Measurements from ENCODE around the gene CXCL16. TPM values are rescaled to one million over a fixed set of nuclear protein-coding genes. Genes with fewer than 3 reads are reported as not detected.

Gene CXCL16
- polyA plus RNA-seq (2013, experiment 1 of 2), result 1.4 TPM
- 1.4 TPM for polyA plus RNA-seq (2013, experiment 2 of 2)

GRCh38 chr17:4739122-4740024 is at the start of gene CXCL16, which contains the start of gene ZMYND15:
CXCL16 (minus strand) TSS chr17:4739928; CDS start chr17:4739339, 589 bp downstream.
ZMYND15 (plus strand) TSS chr17:4739833; CDS start chr17:4740549, 716 bp downstream.
- H4K91ac ChIP-seq (ENCODE audit: low read length), result no peak within 1 kb of the TSS
- no peak within 1 kb of the TSS for H3K4ac ChIP-seq (ENCODE audit: low read depth in 1 of 2, low read length in 2 of 2)
- H2BK12ac ChIP-seq (ENCODE audit: low read length in 2 of 2), result peak within 1 kb of the TSS in 1 of 2 experiments; percentile 47
- H3K27me3 ChIP-seq (ENCODE audit: control insufficient read depth in 1 of 2, insufficient read depth in 1 of 2, low read length in 2 of 2), result peaks cover 52 to 54% of the 10 kb centered on the region in 2 experiments
- H4K8ac ChIP-seq (ENCODE audit: low read length), result no peak within 1 kb of the TSS
- H3K4me2 ChIP-seq (ENCODE audit: low read length, poor library complexity, severe bottlenecking), result peak within 1 kb of the TSS; percentile 91
- peaks cover 16% of the 10 kb centered on the region for H3K4me1 ChIP-seq (ENCODE audit: control insufficient read depth, insufficient read depth, low read depth, low read length)
- peak; percentile 70 for DNase-seq
- peak within 1 kb of the TSS; percentile 75 for H3K9ac ChIP-seq (ENCODE audit: low read length)
- no peaks in the 10 kb centered on the region for H3K9me3 ChIP-seq (ENCODE audit: control insufficient read depth, low read length)
- H3K23ac ChIP-seq (ENCODE audit: low read length in 2 of 2), result peak within 1 kb of the TSS in 1 of 2 experiments; percentile 94
- H3K4me3 ChIP-seq (ENCODE audit: insufficient read depth in 1 of 2, low read depth in 1 of 2, low read length in 2 of 2), result peak within 1 kb of the TSS; percentile 64 to 82
- no peak within 1 kb of the TSS for H3K27ac ChIP-seq (ENCODE audit: low read length, poor library complexity, severe bottlenecking)
- peak within 1 kb of the TSS in 1 of 2 experiments; percentile 30 for H3K18ac ChIP-seq (ENCODE audit: low read depth in 1 of 2, low read length in 2 of 2)
- no peak within 1 kb of the TSS for H2BK5ac ChIP-seq (ENCODE audit: low read depth, low read length, poor library complexity, severe bottlenecking)
- H2BK15ac ChIP-seq (ENCODE audit: low read depth, poor library complexity, severe bottlenecking), result no peak within 1 kb of the TSS
- H3K36me3 ChIP-seq (ENCODE audit: control insufficient read depth in 1 of 2, insufficient read depth in 2 of 2, low read depth in 1 of 2, low read length in 2 of 2), result no peaks in the 10 kb centered on the region
- H2AK5ac ChIP-seq (ENCODE audit: low read length, severe bottlenecking), result no peak within 1 kb of the TSS
- H2AFZ ChIP-seq (ENCODE audit: low read depth, low read length), result peak within 1 kb of the TSS; percentile 20
- no peak within 1 kb of the TSS for H2BK120ac ChIP-seq (ENCODE audit: low read depth, low read length)
- WGBS, result 1% methylated on average over 79 of the region's 100 CpGs
- H3K14ac ChIP-seq (ENCODE audit: low read length in 2 of 2), result peak within 1 kb of the TSS in 1 of 2 experiments; percentile 36
- no peaks in the 10 kb centered on the region for H3K79me1 ChIP-seq (replicated peaks; ENCODE audit: low read length, poor library complexity, severe bottlenecking)

GRCh38 chr17:4788807-4789700 is 49.3 kb upstream of the CXCL16 start, which contains the start of gene GLTPD2:
GLTPD2 (plus strand) TSS chr17:4788964; CDS start chr17:4789012, 48 bp downstream.
- peak within 1 kb of the TSS; percentile 100 for H3K4me2 ChIP-seq (ENCODE audit: low read length, poor library complexity, severe bottlenecking)

GRCh38 chr17:4788159-4788806 is 48.6 kb upstream of the CXCL16 start:
- H2AK5ac ChIP-seq (ENCODE audit: low read length, severe bottlenecking), result no peak overlapping the region
- peak overlapping the region in 1 of 2 experiments; percentile 86 for H3K4me3 ChIP-seq (ENCODE audit: insufficient read depth in 1 of 2, low read depth in 1 of 2, low read length in 2 of 2)
- H3K36me3 ChIP-seq (ENCODE audit: control insufficient read depth in 1 of 2, insufficient read depth in 2 of 2, low read depth in 1 of 2, low read length in 2 of 2), result no peaks in the 10 kb centered on the region
- no peaks in the 10 kb centered on the region for H3K9me3 ChIP-seq (ENCODE audit: control insufficient read depth, low read length)
- H3K9ac ChIP-seq (ENCODE audit: low read length), result peak overlapping the region; percentile 86
- no peak overlapping the region for H3K18ac ChIP-seq (ENCODE audit: low read depth in 1 of 2, low read length in 2 of 2)
- DNase-seq, result no peak
- H3K23ac ChIP-seq (ENCODE audit: low read length in 2 of 2), result no peak overlapping the region
- peak overlapping the region; percentile 100 for H3K4me2 ChIP-seq (ENCODE audit: low read length, poor library complexity, severe bottlenecking)
- H2BK12ac ChIP-seq (ENCODE audit: low read length in 2 of 2), result no peak overlapping the region
- H3K4ac ChIP-seq (ENCODE audit: low read depth in 1 of 2, low read length in 2 of 2), result no peak overlapping the region
- peaks cover 3 to 23% of the 10 kb centered on the region in 2 experiments for H3K27me3 ChIP-seq (ENCODE audit: control insufficient read depth in 1 of 2, insufficient read depth in 1 of 2, low read length in 2 of 2)
- no peak overlapping the region for H2BK15ac ChIP-seq (ENCODE audit: low read depth, poor library complexity, severe bottlenecking)
- 86% methylated on average over 11 of the region's 14 CpGs for WGBS
- H3K27ac ChIP-seq (ENCODE audit: low read length, poor library complexity, severe bottlenecking), result no peak overlapping the region
- no peak overlapping the region for H2BK120ac ChIP-seq (ENCODE audit: low read depth, low read length)
- H3K4me1 ChIP-seq (ENCODE audit: control insufficient read depth, insufficient read depth, low read depth, low read length), result peaks cover 15% of the 10 kb centered on the region
- H4K8ac ChIP-seq (ENCODE audit: low read length), result no peak overlapping the region
- no peak overlapping the region for H3K14ac ChIP-seq (ENCODE audit: low read length in 2 of 2)
- H4K91ac ChIP-seq (ENCODE audit: low read length), result no peak overlapping the region
- H2BK5ac ChIP-seq (ENCODE audit: low read depth, low read length, poor library complexity, severe bottlenecking), result no peak overlapping the region
- no peak overlapping the region for H2AFZ ChIP-seq (ENCODE audit: low read depth, low read length)
- peaks cover 7% of the 10 kb centered on the region for H3K79me1 ChIP-seq (replicated peaks; ENCODE audit: low read length, poor library complexity, severe bottlenecking)

More at GRCh38 chr17:4788807-4789700, 49.3 kb upstream of the CXCL16 start, which contains the start of gene GLTPD2:
- Histone ChIP-seq H3K9me3 (ENCODE audit: control insufficient read depth, low read length) (no peaks in the 10 kb centered on the region), H3K27me3 (ENCODE audit: control insufficient read depth in 1 of 2, insufficient read depth in 1 of 2, low read length in 2 of 2) (peaks cover 2 to 15% of the 10 kb centered on the region in 2 experiments), H3K4ac (ENCODE audit: low read depth in 1 of 2, low read length in 2 of 2) (peak within 1 kb of the TSS; percentile 59 to 61), H3K23ac (ENCODE audit: low read length in 2 of 2) (peak within 1 kb of the TSS in 1 of 2 experiments; percentile 98), H3K14ac (ENCODE audit: low read length in 2 of 2) (peak within 1 kb of the TSS in 1 of 2 experiments; percentile 71), H2BK5ac (ENCODE audit: low read depth, low read length, poor library complexity, severe bottlenecking) (no peak within 1 kb of the TSS), H3K18ac (ENCODE audit: low read depth in 1 of 2, low read length in 2 of 2) (peak within 1 kb of the TSS; percentile 81 to 98), H2BK15ac (ENCODE audit: low read depth, poor library complexity, severe bottlenecking) (no peak within 1 kb of the TSS), H3K36me3 (ENCODE audit: control insufficient read depth in 1 of 2, insufficient read depth in 2 of 2, low read depth in 1 of 2, low read length in 2 of 2) (no peaks in the 10 kb centered on the region), H3K79me1 (replicated peaks; ENCODE audit: low read length, poor library complexity, severe bottlenecking) (peaks cover 7% of the 10 kb centered on the region), H3K4me3 (ENCODE audit: insufficient read depth in 1 of 2, low read depth in 1 of 2, low read length in 2 of 2) (peak within 1 kb of the TSS; percentile 82 to 86), H3K4me1 (ENCODE audit: control insufficient read depth, insufficient read depth, low read depth, low read length) (peaks cover 15% of the 10 kb centered on the region), H4K8ac (ENCODE audit: low read length) (peak within 1 kb of the TSS; percentile 67), H2BK120ac (ENCODE audit: low read depth, low read length) (peak within 1 kb of the TSS; percentile 11), H3K9ac (ENCODE audit: low read length) (peak within 1 kb of the TSS; percentile 86), H4K91ac (ENCODE audit: low read length) (no peak within 1 kb of the TSS), H2AK5ac (ENCODE audit: low read length, severe bottlenecking) (no peak within 1 kb of the TSS), H3K27ac (ENCODE audit: low read length, poor library complexity, severe bottlenecking) (no peak within 1 kb of the TSS), H2BK12ac (ENCODE audit: low read length in 2 of 2) (peak within 1 kb of the TSS in 1 of 2 experiments; percentile 71), H2AFZ (ENCODE audit: low read depth, low read length) (peak within 1 kb of the TSS; percentile 95)
- 7% methylated on average over 54 of the region's 62 CpGs for WGBS
- DNase-seq, result peak; percentile 33

Data from mesenchymal stem cell (in vitro differentiated cells and primary cell).